Esophagus muscularis mucosa (tissue), 4 donors: ENCODE measurements around the gene ZBTB44. TPM values are rescaled to one million over a fixed set of nuclear protein-coding genes. Genes with fewer than 3 reads are reported as not detected.

ENCODE experiments used
- DNase-seq: peaks from one replicate; pipeline ENCODE4 v3.0.0-alpha.2; 2017; ENCODE audit errors: extremely low spot score
- H3K27ac ChIP-seq, 4 donors: fragments of 200-600 bp; sonication (generic); replicated peaks in 1 of 4; 1 replicate in 3 of 4; 2 replicates in 1 of 4; pipeline ENCODE4 v1.5.1; 2016 to 2019; ENCODE audit warnings: mild to moderate bottlenecking in 1 of 4
- H3K27me3 ChIP-seq, 4 donors: fragments of 200-600 bp; sonication (generic); one replicate each; pipeline versions ENCODE4 v1.5.1 to v1.6.0; 2016 to 2019
- H3K36me3 ChIP-seq, 4 donors: fragments of 200-600 bp; sonication (generic); one replicate each; pipeline ENCODE4 v1.5.1; 2016 to 2019
- H3K4me1 ChIP-seq, 4 donors: fragments of 200-600 bp; sonication (generic); one replicate each; pipeline ENCODE4 v1.5.1; 2016 to 2019
- H3K4me3 ChIP-seq, 4 donors: fragments of 200-600 bp; sonication (generic); 1 replicate in 2 of 4; 2 replicates in 2 of 4; pipeline ENCODE4 v1.5.1; 2016 to 2019; ENCODE audit warnings: mild to moderate bottlenecking in 4 of 4, moderate library complexity in 1 of 4
- H3K9me3 ChIP-seq, 4 donors: fragments of 200-600 bp; sonication (generic); 1 replicate in 3 of 4; 2 replicates in 1 of 4; pipeline ENCODE4 v1.5.1; 2016 to 2019
- EP300 ChIP-seq: sonication (generic); formaldehyde crosslinking; IDR thresholded peaks from one replicate; pipeline ENCODE4 v1.6.1; 2017; ENCODE audit warnings: antibody characterized with exemption
- POLR2A ChIP-seq: fragments of 450-650 bp; IDR thresholded peaks from one replicate; pipeline ENCODE4 v1.6.1; 2017; ENCODE audit warnings: antibody characterized with exemption, moderate library complexity, mild to moderate bottlenecking, low read depth
- POLR2AphosphoS5 ChIP-seq, 2 donors: sonication (generic); formaldehyde crosslinking; IDR thresholded peaks; one replicate each; pipeline ENCODE4 v1.6.1; 2017; ENCODE audit warnings: antibody characterized with exemption in 2 of 2
- WGBS: methylation state at CpG from one replicate; pipeline ENCODE4 v1.1.5; 2018; 5-methylcytosine and 5-hydroxymethylcytosine counted together
- intact Hi-C: fragments of 100-400 bp; cut with DNase I; formaldehyde crosslinking; loops from one replicate; pipeline ENCODE4 v1.15.1; 2023
- total RNA-seq, 4 donors: library from RNA; depleted of rRNA; stranded (reverse); fragments of >200 nt; gene quantifications; one replicate each; pipeline versions ENCODE4 v1.1.0 to v1.2.1, GENCODE V29; 2016
- TF ChIP-seq, protein P1 (sequence below), 3 experiments: fragments of 200-600 bp in 2 of 3; fragments of 450-650 bp in 1 of 3; sonication (generic) in 2 of 3; IDR thresholded peaks; one replicate each; pipeline ENCODE4 v1.5.1; 2017 to 2019; ENCODE audit warnings: antibody characterized with exemption in 3 of 3, mild to moderate bottlenecking in 2 of 3, moderate library complexity in 1 of 3

Gene ZBTB44
- total RNA-seq, 4 donors from 2014 or later: 50.4 to 86.4 (median 65.3) TPM

GRCh38 chr11:130212431-130212961 is 102.2 kb downstream of the ZBTB44 start:
- WGBS: 78% methylated on average over 9 of the region's 11 CpGs
- no peaks in the 10 kb centered on the region for H3K36me3 ChIP-seq
- H3K9me3 ChIP-seq: no peaks in the 10 kb centered on the region
- no peak overlapping the region for H3K4me3 ChIP-seq
- intact Hi-C loops: loop anchor here (5.0 kb wide), 2 partner anchors 220 to 650 kb away; no protein-coding TSS in a partner anchor
- peaks cover 6 to 9% (median 6%) of the 10 kb centered on the region in 4 donors for H3K4me1 ChIP-seq
- H3K27ac ChIP-seq: no peak overlapping the region
- H3K27me3 ChIP-seq: peaks cover 0 to 9% (median 0%) of the 10 kb centered on the region in 4 donors
- DNase-seq: peak; percentile 90
- no peak for TF ChIP-seq POLR2A
- TF ChIP-seq, protein P1, sequence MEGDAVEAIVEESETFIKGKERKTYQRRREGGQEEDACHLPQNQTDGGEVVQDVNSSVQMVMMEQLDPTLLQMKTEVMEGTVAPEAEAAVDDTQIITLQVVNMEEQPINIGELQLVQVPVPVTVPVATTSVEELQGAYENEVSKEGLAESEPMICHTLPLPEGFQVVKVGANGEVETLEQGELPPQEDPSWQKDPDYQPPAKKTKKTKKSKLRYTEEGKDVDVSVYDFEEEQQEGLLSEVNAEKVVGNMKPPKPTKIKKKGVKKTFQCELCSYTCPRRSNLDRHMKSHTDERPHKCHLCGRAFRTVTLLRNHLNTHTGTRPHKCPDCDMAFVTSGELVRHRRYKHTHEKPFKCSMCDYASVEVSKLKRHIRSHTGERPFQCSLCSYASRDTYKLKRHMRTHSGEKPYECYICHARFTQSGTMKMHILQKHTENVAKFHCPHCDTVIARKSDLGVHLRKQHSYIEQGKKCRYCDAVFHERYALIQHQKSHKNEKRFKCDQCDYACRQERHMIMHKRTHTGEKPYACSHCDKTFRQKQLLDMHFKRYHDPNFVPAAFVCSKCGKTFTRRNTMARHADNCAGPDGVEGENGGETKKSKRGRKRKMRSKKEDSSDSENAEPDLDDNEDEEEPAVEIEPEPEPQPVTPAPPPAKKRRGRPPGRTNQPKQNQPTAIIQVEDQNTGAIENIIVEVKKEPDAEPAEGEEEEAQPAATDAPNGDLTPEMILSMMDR (IDR thresholded peaks at IDR 0.05): no peak
- TF ChIP-seq EP300: no peak

GRCh38 chr11:130211781-130212401 is 102.8 kb downstream of the ZBTB44 start:
- Histone ChIP-seq H3K36me3 (no peaks in the 10 kb centered on the region), H3K4me1 (peaks cover 6 to 9% (median 6%) of the 10 kb centered on the region in 4 donors), H3K4me3 (no peak overlapping the region), H3K27ac (no peak overlapping the region), H3K9me3 (no peaks in the 10 kb centered on the region), H3K27me3 (peaks cover 0 to 8% (median 0%) of the 10 kb centered on the region in 4 donors)
- intact Hi-C loops: loop anchor here (5.0 kb wide), 2 partner anchors 220 to 650 kb away; no protein-coding TSS in a partner anchor
- TF ChIP-seq EP300 (no peak), POLR2A (no peak), POLR2AphosphoS5 (IDR thresholded peaks at IDR 0.05) (no peak)
- TF ChIP-seq, protein P1 (IDR thresholded peaks at IDR 0.05): no peak
- DNase-seq: peak; percentile 66
- 91% methylated on average over 16 of the region's 19 CpGs for WGBS

DNA sequence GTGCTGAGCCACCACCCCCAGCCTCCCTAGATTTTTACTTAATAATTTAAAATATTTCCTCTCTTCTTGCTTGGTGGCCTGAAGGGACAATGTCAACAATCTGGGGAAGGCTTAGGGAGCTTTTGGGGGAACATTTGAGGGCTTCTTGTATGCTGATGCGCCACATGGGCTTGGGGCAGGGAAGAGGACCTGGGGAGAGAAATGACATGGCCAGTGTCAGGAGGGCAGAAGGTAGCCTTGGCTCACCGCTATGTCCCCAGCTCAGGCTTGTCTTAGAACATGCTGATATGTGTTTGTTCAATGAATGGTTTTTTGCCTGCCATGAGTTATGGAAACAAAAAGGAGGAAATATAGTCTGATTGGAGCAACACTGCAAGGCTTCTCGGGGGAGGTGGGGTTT is 103.6 kb downstream of the ZBTB44 start:
- H3K27me3 ChIP-seq: peaks cover 0 to 4% (median 0%) of the 10 kb centered on the region in 4 donors
- H3K4me1 ChIP-seq: peaks cover 6 to 9% (median 6%) of the 10 kb centered on the region in 4 donors
- peak; percentile 64 for DNase-seq
- H3K9me3 ChIP-seq: no peaks in the 10 kb centered on the region
- no peak overlapping the region for H3K4me3 ChIP-seq
- H3K36me3 ChIP-seq: no peaks in the 10 kb centered on the region
- 96% methylated on average over 3 of the region's 3 CpGs for WGBS
- no peak overlapping the region for H3K27ac ChIP-seq
- no peak for TF ChIP-seq EP300
- TF ChIP-seq, protein P1 (IDR thresholded peaks at IDR 0.05): no peak
- no peak for TF ChIP-seq POLR2AphosphoS5 (IDR thresholded peaks at IDR 0.05)
- TF ChIP-seq POLR2A: no peak
- intact Hi-C loops: loop anchor here (5.0 kb wide), 2 partner anchors 221 to 651 kb away; no protein-coding TSS in a partner anchor

- peaks cover 0 to 4% (median 0%) of the 10 kb centered on the region in 4 donors for H3K27me3 ChIP-seq
- no peaks in the 10 kb centered on the region for H3K36me3 ChIP-seq
- peak; percentile 55 for DNase-seq
- intact Hi-C loops: loop anchor here (5.0 kb wide), 2 partner anchors 222 to 652 kb away; no protein-coding TSS in a partner anchor
- 86% methylated on average over 23 of the region's 23 CpGs for WGBS
- peaks cover 6 to 9% (median 6%) of the 10 kb centered on the region in 4 donors for H3K4me1 ChIP-seq
- TF ChIP-seq EP300: no peak
- TF ChIP-seq, protein P1 (IDR thresholded peaks at IDR 0.05): no peak
- H3K4me3 ChIP-seq: no peak overlapping the region
- H3K27ac ChIP-seq: no peak overlapping the region
- H3K9me3 ChIP-seq: no peaks in the 10 kb centered on the region
Observed at GRCh38 chr11:130209954-130210854, 104.5 kb downstream of the ZBTB44 start.
